Panc1 (cell line): ENCODE data around the gene LBHD1.

Source experiments
- POLR2AphosphoS5 ChIP-seq: IDR thresholded peaks from 2 replicates; pipeline ENCODE4 v1.6.1; 2012; ENCODE audit warnings: mild to moderate bottlenecking, low read depth, low read length, moderate library complexity
- TF ChIP-seq, protein P1 (sequence below), 2 experiments: IDR thresholded peaks; 2 replicates each; pipeline ENCODE4 v1.6.1; 2011 to 2012; ENCODE audit warnings: low read depth in 2 of 2, control low read depth in 1 of 2, low read length in 1 of 2, mild to moderate bottlenecking in 1 of 2, moderate library complexity in 1 of 2; ENCODE audit not compliant: insufficient read depth in 1 of 2
- TF ChIP-seq, protein P2 (sequence below): fragments of 450-650 bp; IDR thresholded peaks from 2 replicates; pipeline ENCODE4 v1.5.1; 2017; ENCODE audit warnings: mild to moderate bottlenecking

DNA sequence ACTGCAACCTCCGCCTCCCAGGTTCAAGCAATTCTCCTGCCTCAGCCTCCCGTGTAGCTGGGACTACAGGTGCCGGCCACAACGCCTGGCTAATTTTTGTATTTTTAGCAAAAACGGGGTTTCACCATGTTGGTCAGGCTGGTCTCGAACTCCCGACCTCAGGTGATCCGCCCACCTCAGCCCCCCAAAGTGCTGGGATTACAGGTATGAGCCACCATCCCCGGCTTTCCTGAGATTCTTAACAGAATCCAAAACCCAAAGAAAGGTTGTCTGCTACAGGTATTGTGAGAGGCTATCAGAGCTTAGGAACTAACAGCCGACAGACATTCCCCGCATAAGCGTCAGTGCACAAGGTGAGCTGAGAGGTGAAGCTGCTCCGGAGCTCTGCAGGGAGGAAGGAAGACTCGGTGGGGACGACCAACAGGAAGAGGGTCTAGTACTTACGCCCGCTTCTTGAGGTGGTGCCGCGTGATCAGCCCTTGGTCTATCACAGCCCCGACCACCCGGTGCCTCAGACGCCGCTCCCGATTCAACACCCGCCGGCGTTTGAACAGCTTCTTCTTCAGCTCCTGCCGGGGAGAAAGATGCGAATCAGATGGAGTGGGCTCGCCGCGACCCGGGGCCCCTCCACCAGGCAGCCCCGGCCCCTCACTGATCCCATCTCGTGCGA lies 7.5 kb downstream of the LBHD1 start:
- TF ChIP-seq, protein P1, sequence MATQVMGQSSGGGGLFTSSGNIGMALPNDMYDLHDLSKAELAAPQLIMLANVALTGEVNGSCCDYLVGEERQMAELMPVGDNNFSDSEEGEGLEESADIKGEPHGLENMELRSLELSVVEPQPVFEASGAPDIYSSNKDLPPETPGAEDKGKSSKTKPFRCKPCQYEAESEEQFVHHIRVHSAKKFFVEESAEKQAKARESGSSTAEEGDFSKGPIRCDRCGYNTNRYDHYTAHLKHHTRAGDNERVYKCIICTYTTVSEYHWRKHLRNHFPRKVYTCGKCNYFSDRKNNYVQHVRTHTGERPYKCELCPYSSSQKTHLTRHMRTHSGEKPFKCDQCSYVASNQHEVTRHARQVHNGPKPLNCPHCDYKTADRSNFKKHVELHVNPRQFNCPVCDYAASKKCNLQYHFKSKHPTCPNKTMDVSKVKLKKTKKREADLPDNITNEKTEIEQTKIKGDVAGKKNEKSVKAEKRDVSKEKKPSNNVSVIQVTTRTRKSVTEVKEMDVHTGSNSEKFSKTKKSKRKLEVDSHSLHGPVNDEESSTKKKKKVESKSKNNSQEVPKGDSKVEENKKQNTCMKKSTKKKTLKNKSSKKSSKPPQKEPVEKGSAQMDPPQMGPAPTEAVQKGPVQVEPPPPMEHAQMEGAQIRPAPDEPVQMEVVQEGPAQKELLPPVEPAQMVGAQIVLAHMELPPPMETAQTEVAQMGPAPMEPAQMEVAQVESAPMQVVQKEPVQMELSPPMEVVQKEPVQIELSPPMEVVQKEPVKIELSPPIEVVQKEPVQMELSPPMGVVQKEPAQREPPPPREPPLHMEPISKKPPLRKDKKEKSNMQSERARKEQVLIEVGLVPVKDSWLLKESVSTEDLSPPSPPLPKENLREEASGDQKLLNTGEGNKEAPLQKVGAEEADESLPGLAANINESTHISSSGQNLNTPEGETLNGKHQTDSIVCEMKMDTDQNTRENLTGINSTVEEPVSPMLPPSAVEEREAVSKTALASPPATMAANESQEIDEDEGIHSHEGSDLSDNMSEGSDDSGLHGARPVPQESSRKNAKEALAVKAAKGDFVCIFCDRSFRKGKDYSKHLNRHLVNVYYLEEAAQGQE (IDR thresholded peaks at IDR 0.05; ENCODE audit: insufficient read depth in 1 of 2, low read depth in 2 of 2, low read length in 1 of 2), result no peak
- TF ChIP-seq, protein P2, sequence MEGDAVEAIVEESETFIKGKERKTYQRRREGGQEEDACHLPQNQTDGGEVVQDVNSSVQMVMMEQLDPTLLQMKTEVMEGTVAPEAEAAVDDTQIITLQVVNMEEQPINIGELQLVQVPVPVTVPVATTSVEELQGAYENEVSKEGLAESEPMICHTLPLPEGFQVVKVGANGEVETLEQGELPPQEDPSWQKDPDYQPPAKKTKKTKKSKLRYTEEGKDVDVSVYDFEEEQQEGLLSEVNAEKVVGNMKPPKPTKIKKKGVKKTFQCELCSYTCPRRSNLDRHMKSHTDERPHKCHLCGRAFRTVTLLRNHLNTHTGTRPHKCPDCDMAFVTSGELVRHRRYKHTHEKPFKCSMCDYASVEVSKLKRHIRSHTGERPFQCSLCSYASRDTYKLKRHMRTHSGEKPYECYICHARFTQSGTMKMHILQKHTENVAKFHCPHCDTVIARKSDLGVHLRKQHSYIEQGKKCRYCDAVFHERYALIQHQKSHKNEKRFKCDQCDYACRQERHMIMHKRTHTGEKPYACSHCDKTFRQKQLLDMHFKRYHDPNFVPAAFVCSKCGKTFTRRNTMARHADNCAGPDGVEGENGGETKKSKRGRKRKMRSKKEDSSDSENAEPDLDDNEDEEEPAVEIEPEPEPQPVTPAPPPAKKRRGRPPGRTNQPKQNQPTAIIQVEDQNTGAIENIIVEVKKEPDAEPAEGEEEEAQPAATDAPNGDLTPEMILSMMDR, result no peak
- no peak for TF ChIP-seq POLR2AphosphoS5
